ENCODE data around the gene SAPCD2. TPM values are rescaled to one million over a fixed set of nuclear protein-coding genes. Genes with fewer than 3 reads are reported as not detected.
"Not testable (repeated sequence)": the region's sequence is repeated elsewhere in the genome, so short reads cannot be mapped to it uniquely, and the experiment has no call there.

Gene SAPCD2
- total RNA-seq = 0.99 and 12.0 TPM in 2 replicates

GRCh38 chr9:137070201-137070905 is at the start of gene SAPCD2:
TSS of gene SAPCD2 (minus strand) at chr9:137070557. CDS start at chr9:137070460, 97 bp downstream.
- DNase-seq (ENCODE audit: low read depth) = peak; percentile 67

- DNase-seq (ENCODE audit: low read depth) = not testable (repeated sequence)
Observed at GRCh38 chr9:137118092-137118603, 47.8 kb upstream of the SAPCD2 start.

- no peak for DNase-seq (ENCODE audit: low read depth)
Observed at GRCh38 chr9:137117269-137117731, 46.9 kb upstream of the SAPCD2 start.

GRCh38 chr9:137116728-137117127 is 46.4 kb upstream of the SAPCD2 start:
- no peak for DNase-seq (ENCODE audit: low read depth)

- no peak for DNase-seq (ENCODE audit: low read depth)
Observed at GRCh38 chr9:137116027-137116507, 45.7 kb upstream of the SAPCD2 start.

- DNase-seq (ENCODE audit: low read depth) = no peak
Observed at GRCh38 chr9:137115394-137116026, 45.2 kb upstream of the SAPCD2 start.

- DNase-seq (ENCODE audit: low read depth) = no peak
Observed at GRCh38 chr9:137114613-137115393, 44.4 kb upstream of the SAPCD2 start, which contains the start of gene DPP7. TSS of gene DPP7 (minus strand) at chr9:137114733. CDS start at chr9:137114713, 20 bp downstream.

GRCh38 chr9:137114220-137114612 is 43.9 kb upstream of the SAPCD2 start:
- no peak for DNase-seq (ENCODE audit: low read depth)

- DNase-seq (ENCODE audit: low read depth) = no peak
Observed at GRCh38 chr9:137113385-137114159, 43.2 kb upstream of the SAPCD2 start.

- DNase-seq (ENCODE audit: low read depth) = no peak
Observed at GRCh38 chr9:137112564-137113384, 42.4 kb upstream of the SAPCD2 start.

- DNase-seq (ENCODE audit: low read depth) = no peak
Observed at GRCh38 chr9:137111788-137112563, 41.6 kb upstream of the SAPCD2 start.

GRCh38 chr9:137110911-137111787 is 40.8 kb upstream of the SAPCD2 start:
- DNase-seq (ENCODE audit: low read depth) = no peak

GRCh38 chr9:137110147-137110910 is 40.0 kb upstream of the SAPCD2 start:
- no peak for DNase-seq (ENCODE audit: low read depth)

- DNase-seq (ENCODE audit: low read depth) = no peak
Observed at GRCh38 chr9:137109250-137110146, 39.1 kb upstream of the SAPCD2 start.

GRCh38 chr9:137108608-137109249 is 38.4 kb upstream of the SAPCD2 start:
- DNase-seq (ENCODE audit: low read depth) = no peak

- no peak for DNase-seq (ENCODE audit: low read depth)
Observed at GRCh38 chr9:137107982-137108381, 37.6 kb upstream of the SAPCD2 start.
